A549 (cell line): ENCODE data around the gene DDX17. TPM values are rescaled to one million over a fixed set of nuclear protein-coding genes. Genes with fewer than 3 reads are reported as not detected.

Source experiments
- ATAC-seq, 2 experiments: fragments of 200-7000 bp in 1 of 2; fragments of >200 bp in 1 of 2; cut with Nextera tagmentation in 1 of 2; cut with Tn5 transposase in 1 of 2; 3 replicates each; pipeline versions ENCODE4 v1.8.0 to v1.9.1; 2018 to 2020; ENCODE audit warnings: mild to moderate bottlenecking in 1 of 2, moderate library complexity in 1 of 2
- CTCF ChIA-PET: fragments of 300-600 bp; sonication (Branson Sonifier 250); formaldehyde crosslinking; extraction: SDS; loops from one replicate; lab custom pipeline; 2021; ENCODE audit warnings: antibody characterized with exemption, inconsistent platforms; lab: Yijun Ruan, JAX
- POLR2A ChIA-PET: fragments of 350-600 bp; formaldehyde crosslinking; extraction: SDS; loops from one replicate; lab custom pipeline; 2021; ENCODE audit warnings: antibody characterized with exemption, inconsistent platforms; lab: Yijun Ruan, JAX
- DNase-seq, 2 experiments: peaks; one replicate each; pipeline versions ENCODE4 v3.0.0 to v3.0.0-alpha.2; 2011 to 2016; ENCODE audit warnings: low read depth in 1 of 2, low spot score in 1 of 2
- FAIRE-seq: peaks from 2 replicates; lab custom pipeline; 2011; peaks lifted over from hg19 to GRCh38; lab: Jason Lieb, UNC
- H3K27ac ChIP-seq, 2 experiments: fragments of >200 bp; sonication (Bioruptor Twin); formaldehyde crosslinking; 3 replicates each; pipeline ENCODE4 v1.5.1; 2016 to 2017
- H3K4me1 ChIP-seq: fragments of >200 bp; sonication (Bioruptor Twin); formaldehyde crosslinking; 3 replicates; pipeline ENCODE4 v1.6.1; 2016
- H3K4me2 ChIP-seq: fragments of >200 bp; sonication (Bioruptor Twin); formaldehyde crosslinking; 3 replicates; pipeline ENCODE4 v1.6.1; 2016
- H3K4me3 ChIP-seq: fragments of >200 bp; sonication (Bioruptor Twin); formaldehyde crosslinking; 3 replicates; pipeline ENCODE4 v1.5.1; 2016
- H3K9me3 ChIP-seq: fragments of >200 bp; sonication (Bioruptor Twin); formaldehyde crosslinking; 3 replicates; pipeline ENCODE4 v1.6.1; 2016
- BCL3 ChIP-seq: fragments of >200 bp; sonication (Bioruptor Twin); formaldehyde crosslinking; IDR thresholded peaks from 3 replicates; pipeline ENCODE4 v1.6.1; 2016
- BHLHE40 ChIP-seq: IDR thresholded peaks from 2 replicates; pipeline ENCODE4 v1.6.1; 2012; ENCODE audit warnings: low read depth, low read length, inconsistent platforms
- CEBPB ChIP-seq, 2 experiments: fragments of >200 bp in 1 of 2; sonication (Bioruptor Twin) in 1 of 2; formaldehyde crosslinking in 1 of 2; IDR thresholded peaks; 2 replicates each; pipeline ENCODE4 v1.6.1; 2012 to 2016
- EHMT2 ChIP-seq: fragments of 200-600 bp; sonication (generic); IDR thresholded peaks from 2 replicates; pipeline ENCODE4 v1.6.1; 2016; ENCODE audit warnings: antibody characterized with exemption, low read depth, mild to moderate bottlenecking, moderate library complexity
- ESRRA ChIP-seq: fragments of 150-350 bp; IDR thresholded peaks from 2 replicates; pipeline ENCODE4 v1.6.1; 2014; ENCODE audit warnings: mild to moderate bottlenecking, low read length, borderline replicate concordance
- FOSB ChIP-seq: fragments of 250-450 bp; sonication (Bioruptor Pico); IDR thresholded peaks from 2 replicates; pipeline ENCODE4 v1.5.0; 2020; ENCODE audit warnings: mild to moderate bottlenecking, moderate library complexity
- FOSL2 ChIP-seq, 2 experiments: fragments of 450-650 bp in 1 of 2; fragments of >200 bp in 1 of 2; sonication (Bioruptor Twin) in 1 of 2; formaldehyde crosslinking; IDR thresholded peaks; 2 replicates each; pipeline versions ENCODE4 v1.5.0 to v1.6.1; 2016 to 2020; ENCODE audit warnings: mild to moderate bottlenecking in 1 of 2, moderate library complexity in 1 of 2
- HMGXB4 ChIP-seq: fragments of 250-450 bp; sonication (Bioruptor Pico); IDR thresholded peaks from 2 replicates; pipeline ENCODE4 v1.5.0; 2021; ENCODE audit warnings: mild to moderate bottlenecking, moderate library complexity, borderline replicate concordance
- HOXA7 ChIP-seq: fragments of 250-450 bp; sonication (Bioruptor Pico); IDR thresholded peaks from 2 replicates; pipeline ENCODE4 v1.5.0; 2020; ENCODE audit warnings: mild to moderate bottlenecking, moderate library complexity
- HOXB5 ChIP-seq: fragments of 250-450 bp; sonication (Bioruptor Pico); IDR thresholded peaks from 2 replicates; pipeline ENCODE4 v1.5.0; 2020; ENCODE audit warnings: mild to moderate bottlenecking, moderate library complexity
- JUN ChIP-seq, 2 experiments: fragments of >200 bp; sonication (Bioruptor Twin); formaldehyde crosslinking; IDR thresholded peaks; 2 replicates in 1 of 2; 3 replicates in 1 of 2; pipeline ENCODE4 v1.6.1; 2016 to 2017
- KDM1A ChIP-seq: fragments of 200-600 bp; sonication (generic); IDR thresholded peaks from 2 replicates; pipeline ENCODE4 v1.6.1; 2016; ENCODE audit warnings: low read depth, mild to moderate bottlenecking
- MAZ ChIP-seq: fragments of 150-350 bp; IDR thresholded peaks from 2 replicates; pipeline ENCODE4 v1.6.1; 2014; ENCODE audit warnings: antibody characterized with exemption, low read depth, low read length, borderline replicate concordance
- MYC ChIP-seq: IDR thresholded peaks from 2 replicates; pipeline ENCODE4 v1.6.1; 2012; ENCODE audit warnings: mild to moderate bottlenecking, inconsistent platforms, low read length, improper control_type of control experiment, borderline replicate concordance
- NFE2L2 ChIP-seq: fragments of 150-350 bp; conservative IDR thresholded peaks from 2 replicates; pipeline ENCODE4 v1.6.1; 2014; ENCODE audit warnings: low read length
- NPAS2 ChIP-seq: fragments of 250-450 bp; sonication (Bioruptor Pico); IDR thresholded peaks from 2 replicates; pipeline ENCODE4 v1.8.0; 2022; ENCODE audit warnings: mild to moderate bottlenecking, moderate library complexity, borderline replicate concordance
- RAD21 ChIP-seq, 2 experiments: fragments of >200 bp in 1 of 2; sonication (Bioruptor Twin) in 1 of 2; formaldehyde crosslinking in 1 of 2; IDR thresholded peaks in 1 of 2; conservative IDR thresholded peaks in 1 of 2; 2 replicates in 1 of 2; 3 replicates in 1 of 2; pipeline ENCODE4 v1.6.1; 2012 to 2018; ENCODE audit warnings: inconsistent platforms in 1 of 2
- RCOR1 ChIP-seq: fragments of 150-350 bp; IDR thresholded peaks from 2 replicates; pipeline ENCODE4 v1.6.1; 2014; ENCODE audit warnings: antibody characterized with exemption, low read length, low read depth
- REST ChIP-seq: fragments of 200-600 bp; sonication (generic); IDR thresholded peaks from 2 replicates; pipeline ENCODE4 v1.6.1; 2016; ENCODE audit warnings: antibody characterized with exemption, mild to moderate bottlenecking, moderate library complexity
- RNF2 ChIP-seq: fragments of 200-600 bp; sonication (generic); IDR thresholded peaks from 2 replicates; pipeline ENCODE4 v1.6.1; 2016; ENCODE audit warnings: low read depth, mild to moderate bottlenecking, antibody characterized with exemption, moderate library complexity, borderline replicate concordance
- TP53 ChIP-seq: fragments of 250-450 bp; sonication (Bioruptor Pico); IDR thresholded peaks from 2 replicates; pipeline ENCODE4 v1.5.0; 2021; ENCODE audit warnings: mild to moderate bottlenecking, moderate library complexity
- ZFP36 ChIP-seq: fragments of 450-650 bp; IDR thresholded peaks from 2 replicates; pipeline ENCODE4 v1.6.1; 2014; ENCODE audit warnings: borderline replicate concordance; ENCODE audit not compliant: partially characterized antibody
- WGBS: methylation state at CpG from one replicate; pipeline ENCODE4 v1.1.6; 2017; ENCODE audit errors: missing lambda C conversion rate; 5-methylcytosine and 5-hydroxymethylcytosine counted together
- polyA plus RNA-seq, 4 experiments: library from polyadenylated mRNA; depleted of rRNA in 3 of 4; stranded (reverse); fragments of >200 nt; fragmentation: RNase III in 1 of 4; extraction: RNeasy Plus Mini Kit Qiagen cat#74134 plus additional on column Dnase treatment in 1 of 4; gene quantifications; 2 replicates in 3 of 4; 3 replicates in 1 of 4; pipeline ENCODE4 v1.2.3, GENCODE V29; 2011 to 2017
- TF ChIP-seq, protein P1 (sequence below): fragments of >200 bp; sonication (Bioruptor Twin); formaldehyde crosslinking; IDR thresholded peaks from 3 replicates; pipeline ENCODE4 v1.5.1; 2016
- TF ChIP-seq, protein P2 (sequence below): fragments of 250-450 bp; sonication (Bioruptor Pico); IDR thresholded peaks from 2 replicates; pipeline ENCODE4 v1.5.0; 2020; ENCODE audit warnings: low read depth, mild to moderate bottlenecking, moderate library complexity

DDX17 gene
- polyA plus RNA-seq, 2 of the 4 experiments (the other 2 are of a cell fraction): 117 to 292 TPM

DNA sequence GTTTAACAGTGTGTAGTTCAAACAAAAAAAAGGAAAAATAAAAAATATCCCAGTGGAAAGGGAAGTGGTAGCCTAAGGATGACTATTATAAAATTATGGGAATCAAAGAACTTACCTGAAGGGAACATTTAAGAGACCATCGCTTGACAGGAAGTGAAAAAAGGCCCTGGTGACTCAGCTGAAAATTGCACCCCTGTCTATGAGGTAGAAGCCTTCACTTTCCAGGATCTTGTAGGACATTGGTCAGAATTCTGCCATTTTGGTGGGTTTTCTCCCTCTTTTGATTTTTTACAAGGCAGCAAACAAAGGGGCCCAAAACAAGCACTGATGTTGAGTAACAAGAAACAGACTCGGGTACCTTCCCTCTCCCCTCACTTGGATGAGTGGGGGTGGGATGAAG is 15.6 kb downstream of the DDX17 start:
- POLR2A ChIA-PET: no interaction called here
- peak overlapping the region; percentile 12; the same call in 1 of the 3 replicates for H3K4me2 ChIP-seq
- WGBS: 65% methylated on average over 2 of the region's 2 CpGs
- DNase-seq (no peak), ATAC-seq (no peak), FAIRE-seq (no peak)
- H3K27ac ChIP-seq: peak overlapping the region; percentile 15 to 55; a peak in 3 of 6 replicates
- no peak overlapping the region for H3K4me3 ChIP-seq
- no peak for TF ChIP-seq NPAS2
- TF ChIP-seq MAZ: no peak
- no peak for TF ChIP-seq FOSB
- no peak for TF ChIP-seq RNF2
- TF ChIP-seq BCL3: no peak
- no peak for TF ChIP-seq EHMT2
- no peak for TF ChIP-seq MYC
- TF ChIP-seq TP53: no peak
- no peak for TF ChIP-seq JUN (IDR thresholded peaks at IDR 0.05)
- no peak for TF ChIP-seq REST
- no peak for TF ChIP-seq HOXA7 (CRISPR knock-in tag)
- no peak for TF ChIP-seq RCOR1
- no peak for TF ChIP-seq HOXB5 (CRISPR knock-in tag)
- TF ChIP-seq NFE2L2: no peak
- no peak for TF ChIP-seq FOSL2 (IDR thresholded peaks at IDR 0.05)
- no peak for TF ChIP-seq FOSL2 (CRISPR knock-in tag; IDR thresholded peaks at IDR 0.05)
- no peak for TF ChIP-seq KDM1A
- peaks cover 35% of the 10 kb centered on the region for H3K4me1 ChIP-seq
- H3K9me3 ChIP-seq: no peaks in the 10 kb centered on the region
- CTCF ChIA-PET: interaction anchor here (1.4 to 1.9 kb wide), 3 partner anchors 8 to 81 kb away, joined by 4 to 6 read pairs (median 4); no protein-coding TSS in a partner anchor

- TF ChIP-seq HMGXB4 (CRISPR knock-in tag): no peak
- no peak for TF ChIP-seq BHLHE40
- TF ChIP-seq, protein P1, sequence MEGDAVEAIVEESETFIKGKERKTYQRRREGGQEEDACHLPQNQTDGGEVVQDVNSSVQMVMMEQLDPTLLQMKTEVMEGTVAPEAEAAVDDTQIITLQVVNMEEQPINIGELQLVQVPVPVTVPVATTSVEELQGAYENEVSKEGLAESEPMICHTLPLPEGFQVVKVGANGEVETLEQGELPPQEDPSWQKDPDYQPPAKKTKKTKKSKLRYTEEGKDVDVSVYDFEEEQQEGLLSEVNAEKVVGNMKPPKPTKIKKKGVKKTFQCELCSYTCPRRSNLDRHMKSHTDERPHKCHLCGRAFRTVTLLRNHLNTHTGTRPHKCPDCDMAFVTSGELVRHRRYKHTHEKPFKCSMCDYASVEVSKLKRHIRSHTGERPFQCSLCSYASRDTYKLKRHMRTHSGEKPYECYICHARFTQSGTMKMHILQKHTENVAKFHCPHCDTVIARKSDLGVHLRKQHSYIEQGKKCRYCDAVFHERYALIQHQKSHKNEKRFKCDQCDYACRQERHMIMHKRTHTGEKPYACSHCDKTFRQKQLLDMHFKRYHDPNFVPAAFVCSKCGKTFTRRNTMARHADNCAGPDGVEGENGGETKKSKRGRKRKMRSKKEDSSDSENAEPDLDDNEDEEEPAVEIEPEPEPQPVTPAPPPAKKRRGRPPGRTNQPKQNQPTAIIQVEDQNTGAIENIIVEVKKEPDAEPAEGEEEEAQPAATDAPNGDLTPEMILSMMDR: no peak
- TF ChIP-seq, protein P2, sequence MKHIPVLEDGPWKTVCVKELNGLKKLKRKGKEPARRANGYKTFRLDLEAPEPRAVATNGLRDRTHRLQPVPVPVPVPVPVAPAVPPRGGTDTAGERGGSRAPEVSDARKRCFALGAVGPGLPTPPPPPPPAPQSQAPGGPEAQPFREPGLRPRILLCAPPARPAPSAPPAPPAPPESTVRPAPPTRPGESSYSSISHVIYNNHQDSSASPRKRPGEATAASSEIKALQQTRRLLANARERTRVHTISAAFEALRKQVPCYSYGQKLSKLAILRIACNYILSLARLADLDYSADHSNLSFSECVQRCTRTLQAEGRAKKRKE: no peak
- no peak for TF ChIP-seq RAD21 (conservative IDR thresholded peaks at IDR 0.05 in 1 of 2, IDR thresholded peaks at IDR 0.05 in 1 of 2)
- TF ChIP-seq TP53: no peak
- no peak for TF ChIP-seq FOSL2 (IDR thresholded peaks at IDR 0.05)
- no peak for TF ChIP-seq FOSL2 (CRISPR knock-in tag; IDR thresholded peaks at IDR 0.05)
- TF ChIP-seq HOXA7 (CRISPR knock-in tag): no peak
- no peak for TF ChIP-seq MAZ
- no peak for TF ChIP-seq FOSB
- TF ChIP-seq ESRRA: no peak
- no peak for TF ChIP-seq ZFP36
- TF ChIP-seq CEBPB (IDR thresholded peaks at IDR 0.05): no peak
- Histone ChIP-seq H3K4me2 (no peak overlapping the region), H3K4me1 (peaks cover 35% of the 10 kb centered on the region), H3K9me3 (no peaks in the 10 kb centered on the region), H3K27ac (peak overlapping the region in 1 of 2 experiments; percentile 55; a peak in 1 of 6 replicates), H3K4me3 (no peak overlapping the region)
- ChIA-PET POLR2A (no interaction called here), CTCF (interaction anchor here (1.4 to 1.9 kb wide), 3 partner anchors 9 to 82 kb away, joined by 4 to 6 read pairs (median 4); no protein-coding TSS in a partner anchor)
- DNase-seq: no peak
- no peak for FAIRE-seq
- whole genome bisulfite sequencing: 92% methylated on average over 7 of the region's 7 CpGs
- no peak for ATAC-seq
Observed at GRCh38 chr22:38489561-38490145, 16.5 kb downstream of the DDX17 start.
